Breast epithelium (tissue), 3 donors: ENCODE measurements around the gene AKIRIN1.
"Not testable (repeated sequence)": the region's sequence is repeated elsewhere in the genome, so short reads cannot be mapped to it uniquely, and the experiment has no call there.

Experiments used
- CTCF ChIP-seq, 3 donors: fragments of 450-650 bp; IDR thresholded peaks; one replicate each; pipeline ENCODE4 v1.5.1; 2016 to 2017; ENCODE audit warnings: antibody characterized with exemption in 3 of 3, mild to moderate bottlenecking in 3 of 3, moderate library complexity in 3 of 3
- POLR2A ChIP-seq: fragments of 450-650 bp; IDR thresholded peaks from one replicate; pipeline ENCODE4 v1.6.1; 2016; ENCODE audit warnings: antibody characterized with exemption, mild to moderate bottlenecking, moderate library complexity

GRCh38 chr1:39014956-39015355 is 23.9 kb downstream of the AKIRIN1 start:
- not testable (repeated sequence) for TF ChIP-seq CTCF (IDR thresholded peaks at IDR 0.05); POLR2A
